HG02885 (cell line): ENCODE data around the gene CENPN.

Experiments used
- ATAC-seq: cut with Tn5 transposase; IDR thresholded peaks from one replicate; pipeline ENCODE4 v1.9.1; 2021; ENCODE audit warnings: mild to moderate bottlenecking; ENCODE audit not compliant: unreplicated experiment, poor library complexity

CENPN gene

DNA sequence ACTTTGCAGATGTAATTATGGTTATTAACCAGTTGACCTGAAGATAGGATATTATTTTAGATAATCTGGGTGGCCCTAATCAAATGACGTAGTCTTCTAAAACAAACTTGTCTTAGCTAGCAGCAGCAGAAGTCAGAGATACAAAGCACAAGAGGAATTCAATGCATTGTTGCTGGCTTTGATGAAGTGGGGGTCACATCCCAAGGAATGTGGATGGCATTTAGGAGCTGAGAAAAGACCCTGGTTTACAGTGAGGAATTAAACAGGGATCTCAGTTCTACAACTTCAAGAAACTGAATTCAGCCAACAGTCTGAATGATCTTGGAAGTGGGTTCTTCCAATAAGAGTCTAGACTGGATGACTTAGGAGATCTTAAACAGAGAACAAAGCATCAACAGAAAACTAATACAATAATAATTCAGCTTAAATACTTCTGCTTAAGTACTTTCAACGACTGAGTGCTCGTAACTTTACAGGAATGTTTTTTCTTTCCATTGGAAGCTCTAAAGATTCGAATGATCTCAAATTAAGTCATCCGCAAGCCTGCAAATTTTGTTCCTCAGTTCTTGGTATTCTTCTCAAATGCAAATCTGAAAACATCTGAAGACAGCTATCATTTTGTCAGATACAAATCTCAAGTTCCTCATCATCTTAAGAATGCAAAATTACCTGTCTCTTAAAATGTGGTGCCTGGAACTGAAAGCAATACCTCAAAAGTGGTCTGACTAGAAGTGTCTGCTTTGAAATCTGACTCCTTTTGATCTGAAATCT lies 66.7 kb downstream of the CENPN start:
- no peak for ATAC-seq

DNA sequence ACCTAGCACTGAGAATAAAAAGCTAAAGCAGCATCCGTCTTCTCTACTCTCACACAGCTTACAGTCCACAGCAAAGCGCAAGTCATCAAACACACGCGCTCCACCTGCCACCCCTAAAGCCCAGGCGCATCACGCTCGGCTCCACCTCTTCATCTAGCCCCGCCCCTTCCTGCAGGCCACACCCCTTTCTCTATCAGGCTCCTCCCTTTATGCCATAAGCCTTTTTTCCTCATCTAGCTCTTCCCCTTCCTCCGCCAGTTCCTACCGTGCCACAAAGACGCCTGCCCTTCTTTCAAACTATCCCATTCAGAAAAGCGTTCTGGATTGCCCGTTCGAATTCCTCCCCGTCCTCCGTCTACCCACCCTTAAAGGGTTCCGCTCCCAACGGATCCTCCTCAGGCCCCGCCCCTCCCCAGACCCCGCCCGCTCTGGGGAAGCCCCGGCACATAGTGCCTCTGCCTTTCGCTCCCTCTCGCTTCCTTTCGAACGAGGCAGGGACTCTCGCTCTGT lies 69.6 kb downstream of the CENPN start:
- ATAC-seq: peak; percentile 83

DNA sequence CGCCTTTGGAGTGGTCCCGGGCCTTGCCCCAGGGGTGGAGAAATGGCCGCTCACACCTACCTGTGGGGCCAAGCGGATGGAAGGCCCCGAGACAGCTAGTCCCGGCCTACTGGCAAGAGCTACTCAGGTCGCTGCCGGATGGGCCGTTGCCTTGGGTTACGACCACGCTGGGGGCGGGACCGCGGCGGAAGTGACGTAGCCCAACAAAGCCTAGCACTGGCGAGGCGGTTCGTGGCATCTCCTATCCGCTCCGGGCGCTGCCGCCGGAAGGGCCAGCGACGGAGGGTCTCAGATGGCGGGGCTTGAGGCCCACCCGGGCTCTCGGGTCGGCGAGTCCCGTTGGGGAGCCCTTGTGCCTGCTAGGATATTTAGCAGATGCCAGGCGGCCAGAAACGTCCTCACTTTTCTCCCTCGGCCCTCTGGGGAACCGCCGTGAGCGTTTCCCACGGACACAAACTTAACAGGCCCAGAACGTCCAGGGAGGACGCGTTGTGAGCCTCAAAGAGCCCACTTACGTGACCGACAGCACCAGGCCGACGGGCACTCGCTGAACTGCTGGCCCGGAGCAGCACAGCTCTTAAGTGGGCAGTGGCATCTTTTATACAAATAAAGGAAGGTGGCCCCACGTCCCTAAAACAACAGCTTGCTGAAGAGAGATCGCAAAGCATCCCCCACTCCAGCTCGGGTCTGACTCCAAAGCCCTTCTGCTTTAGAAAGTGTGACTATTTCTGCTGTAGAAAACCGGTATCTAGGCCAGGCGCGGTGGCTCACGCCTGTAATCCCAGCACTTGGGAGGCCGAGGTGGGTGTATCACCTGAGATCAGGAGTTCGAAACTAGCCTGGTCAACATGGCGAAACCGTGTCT lies 70.3 kb downstream of the CENPN start, which contains the start of gene C16orf46:
Gene C16orf46, minus strand, starts transcription at position 163 of the 865 bp plus-strand sequence. CDS start 13,283 bp downstream, outside the sequence.
- ATAC-seq: peak; percentile 96

GRCh38 chr16:81080233-81080632 lies 73.2 kb downstream of the CENPN start:
- no peak for ATAC-seq

DNA sequence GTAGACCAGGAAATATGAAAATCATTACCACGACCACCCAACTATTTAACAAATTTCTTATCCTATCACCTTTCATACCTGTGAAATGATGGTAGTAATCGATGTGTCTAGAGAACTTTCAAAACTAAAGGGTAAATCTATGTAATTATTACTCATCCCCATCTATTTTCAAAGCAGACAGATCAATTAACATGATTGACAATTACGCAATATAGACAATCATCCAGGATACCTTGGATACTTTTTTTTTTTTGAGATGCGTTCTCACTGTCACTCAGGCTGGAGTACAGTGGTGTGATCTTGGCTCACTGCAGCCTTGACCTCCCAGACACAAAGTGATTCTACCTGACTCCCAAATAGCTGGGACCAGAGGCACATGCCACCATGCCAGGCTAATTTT lies 74.0 kb downstream of the CENPN start:
- ATAC-seq: no peak
